ENCODE measurements around the gene ZNF469.

Gene ZNF469

DNA sequence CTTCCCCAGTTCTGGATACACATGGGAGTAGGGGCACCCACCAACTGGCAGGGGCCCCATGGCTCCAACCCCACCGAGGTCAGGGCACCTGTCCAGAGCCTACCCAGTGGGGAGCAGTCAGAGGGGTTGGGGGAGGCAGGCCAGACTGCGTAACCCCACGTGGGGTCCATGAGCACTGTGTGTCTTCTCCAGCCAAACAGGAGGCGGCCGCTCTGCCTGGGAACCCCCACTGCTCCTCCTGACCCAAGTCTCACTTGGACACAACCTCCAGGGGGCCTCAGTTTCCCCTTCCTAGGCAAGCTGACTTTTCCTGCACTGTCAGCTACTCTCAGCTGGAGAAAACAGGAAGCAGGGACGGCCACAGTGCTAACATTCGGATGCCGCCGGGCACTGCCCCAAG is 7.5 kb downstream of the ZNF469 start:
- Histone ChIP-seq H3K27me3 (ENCODE audit: control insufficient read depth, insufficient read depth, low read length) (peaks cover 29% of the 10 kb centered on the region), H3K4me1 (ENCODE audit: control insufficient read depth, insufficient read depth, low read length) (no peaks in the 10 kb centered on the region), H3K9me3 (ENCODE audit: control insufficient read depth, insufficient read depth, low read depth, low read length) (no peaks in the 10 kb centered on the region), H3K36me3 (ENCODE audit: control insufficient read depth, insufficient read depth, low read length) (no peaks in the 10 kb centered on the region), H3K27ac (ENCODE audit: low read depth, low read length) (no peak overlapping the region), H3K9ac (ENCODE audit: low read length) (no peak overlapping the region), H3K4me3 (ENCODE audit: low read depth, low read length) (no peak overlapping the region)

DNA sequence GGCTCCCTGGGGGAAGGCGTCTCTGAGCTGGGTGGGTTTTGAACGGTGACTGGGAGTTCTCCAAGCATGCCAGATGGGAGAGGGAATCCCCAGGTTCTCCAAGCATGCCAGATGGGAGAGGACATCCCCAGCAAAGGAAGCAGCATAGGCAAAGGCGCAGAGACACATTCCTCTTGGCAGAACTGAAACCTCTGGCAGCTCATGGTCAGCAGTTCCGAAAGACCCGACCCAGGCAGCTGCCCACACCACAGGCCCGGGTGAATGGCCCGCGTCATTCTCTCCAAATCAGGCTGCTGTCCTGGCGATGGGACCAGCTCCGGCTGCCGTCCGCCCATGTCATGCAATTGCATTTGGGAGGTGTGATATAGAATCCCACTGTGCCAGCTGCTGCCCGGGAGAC is 8.0 kb downstream of the ZNF469 start:
- H3K27ac ChIP-seq (ENCODE audit: low read depth, low read length): no peak overlapping the region
- no peaks in the 10 kb centered on the region for H3K9me3 ChIP-seq (ENCODE audit: control insufficient read depth, insufficient read depth, low read depth, low read length)
- no peak overlapping the region for H3K9ac ChIP-seq (ENCODE audit: low read length)
- no peaks in the 10 kb centered on the region for H3K4me1 ChIP-seq (ENCODE audit: control insufficient read depth, insufficient read depth, low read length)
- no peak overlapping the region for H3K4me3 ChIP-seq (ENCODE audit: low read depth, low read length)
- H3K36me3 ChIP-seq (ENCODE audit: control insufficient read depth, insufficient read depth, low read length): no peaks in the 10 kb centered on the region
- peaks cover 24% of the 10 kb centered on the region for H3K27me3 ChIP-seq (ENCODE audit: control insufficient read depth, insufficient read depth, low read length)

DNA sequence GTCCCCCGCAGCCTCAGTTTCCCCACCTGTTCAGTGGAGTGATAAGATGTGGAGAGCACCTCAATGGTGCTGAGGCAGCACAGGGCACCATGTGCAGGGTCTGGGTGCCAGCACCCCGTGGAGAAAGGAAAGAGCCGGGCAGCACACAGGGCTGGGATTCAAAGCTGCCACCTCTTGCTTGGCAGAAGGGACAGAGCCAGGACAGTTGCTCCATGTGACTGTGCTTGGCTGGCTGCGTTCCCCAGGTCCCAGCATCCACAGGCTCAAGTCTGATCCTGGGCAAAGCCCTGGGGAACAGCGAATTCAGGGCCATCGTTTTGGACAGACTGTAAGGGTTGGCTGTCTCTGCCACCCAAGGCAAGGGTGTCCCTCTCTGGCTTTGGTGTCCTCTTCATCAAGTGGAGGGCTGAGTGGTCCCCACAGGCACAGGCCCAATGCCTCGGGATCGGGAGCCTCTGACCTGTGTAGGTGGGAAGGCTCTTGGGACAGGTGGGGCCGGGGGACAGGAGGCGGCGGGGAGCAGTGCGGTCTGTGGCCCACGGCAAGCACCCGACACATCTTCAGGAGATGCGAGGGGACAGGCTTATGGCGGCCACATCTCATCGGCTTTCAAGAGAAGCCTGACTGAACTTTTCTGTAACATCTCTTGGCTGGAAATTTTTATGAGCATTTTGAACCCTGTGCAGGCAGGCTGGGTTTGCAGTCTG is 8.5 kb downstream of the ZNF469 start:
- H3K9me3 ChIP-seq (ENCODE audit: control insufficient read depth, insufficient read depth, low read depth, low read length): no peaks in the 10 kb centered on the region
- H3K4me3 ChIP-seq (ENCODE audit: low read depth, low read length): no peak overlapping the region
- peaks cover 20% of the 10 kb centered on the region for H3K27me3 ChIP-seq (ENCODE audit: control insufficient read depth, insufficient read depth, low read length)
- H3K27ac ChIP-seq (ENCODE audit: low read depth, low read length): no peak overlapping the region
- H3K9ac ChIP-seq (ENCODE audit: low read length): no peak overlapping the region
- no peaks in the 10 kb centered on the region for H3K36me3 ChIP-seq (ENCODE audit: control insufficient read depth, insufficient read depth, low read length)
- H3K4me1 ChIP-seq (ENCODE audit: control insufficient read depth, insufficient read depth, low read length): no peaks in the 10 kb centered on the region

DNA sequence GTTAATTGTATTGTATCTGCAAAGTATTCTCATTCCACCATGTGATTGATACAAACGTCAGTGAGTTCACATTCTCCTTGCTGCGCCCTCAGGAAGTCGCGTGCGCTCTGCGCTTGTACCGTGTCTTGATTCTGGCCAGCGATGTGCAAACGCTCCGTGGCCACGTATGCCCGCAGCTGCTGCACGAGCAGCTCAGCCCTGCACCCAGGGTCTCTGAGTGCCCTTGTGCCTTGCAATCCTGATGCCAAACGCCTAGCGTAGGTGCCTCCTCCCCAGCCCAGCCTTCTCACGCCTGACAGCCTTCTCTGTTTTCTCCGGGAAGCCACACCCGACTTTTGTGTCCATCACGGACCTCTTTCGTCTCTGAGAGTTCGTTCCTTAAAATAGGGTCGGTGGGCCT is 9.4 kb downstream of the ZNF469 start:
- H3K9me3 ChIP-seq (ENCODE audit: control insufficient read depth, insufficient read depth, low read depth, low read length): no peaks in the 10 kb centered on the region
- no peaks in the 10 kb centered on the region for H3K36me3 ChIP-seq (ENCODE audit: control insufficient read depth, insufficient read depth, low read length)
- H3K27me3 ChIP-seq (ENCODE audit: control insufficient read depth, insufficient read depth, low read length): peaks cover 20% of the 10 kb centered on the region

DNA sequence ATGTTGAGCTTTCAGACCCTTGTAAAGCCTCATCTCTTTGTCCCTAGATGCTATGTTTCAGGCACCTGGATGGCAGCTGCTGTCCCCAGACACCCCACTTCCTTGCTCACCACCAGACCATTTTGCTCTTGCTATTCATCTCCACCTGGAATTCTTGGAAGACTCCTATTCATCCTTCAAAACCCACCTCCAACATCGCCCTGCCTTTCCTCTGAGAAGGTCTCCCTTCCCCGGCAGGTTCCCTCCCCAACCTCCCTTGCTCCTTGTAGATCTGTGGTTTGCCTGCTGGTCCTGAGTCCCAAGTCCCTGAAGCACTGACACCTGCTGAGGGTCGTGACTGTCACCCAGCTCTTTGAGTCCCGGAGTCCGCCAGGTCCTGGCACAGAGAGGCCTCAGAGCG is 9.9 kb downstream of the ZNF469 start:
- Histone ChIP-seq H3K4me3 (ENCODE audit: low read depth, low read length) (no peak overlapping the region), H3K9ac (ENCODE audit: low read length) (no peak overlapping the region), H3K9me3 (ENCODE audit: control insufficient read depth, insufficient read depth, low read depth, low read length) (no peaks in the 10 kb centered on the region), H3K27ac (ENCODE audit: low read depth, low read length) (no peak overlapping the region), H3K4me1 (ENCODE audit: control insufficient read depth, insufficient read depth, low read length) (no peaks in the 10 kb centered on the region), H3K27me3 (ENCODE audit: control insufficient read depth, insufficient read depth, low read length) (peaks cover 17% of the 10 kb centered on the region), H3K36me3 (ENCODE audit: control insufficient read depth, insufficient read depth, low read length) (no peaks in the 10 kb centered on the region)

More for the DNA sequence above, 9.4 kb downstream of the ZNF469 start:
- no peak overlapping the region for H3K27ac ChIP-seq (ENCODE audit: low read depth, low read length)
- no peak overlapping the region for H3K9ac ChIP-seq (ENCODE audit: low read length)
- no peak overlapping the region for H3K4me3 ChIP-seq (ENCODE audit: low read depth, low read length)
- H3K4me1 ChIP-seq (ENCODE audit: control insufficient read depth, insufficient read depth, low read length): no peaks in the 10 kb centered on the region

DNA sequence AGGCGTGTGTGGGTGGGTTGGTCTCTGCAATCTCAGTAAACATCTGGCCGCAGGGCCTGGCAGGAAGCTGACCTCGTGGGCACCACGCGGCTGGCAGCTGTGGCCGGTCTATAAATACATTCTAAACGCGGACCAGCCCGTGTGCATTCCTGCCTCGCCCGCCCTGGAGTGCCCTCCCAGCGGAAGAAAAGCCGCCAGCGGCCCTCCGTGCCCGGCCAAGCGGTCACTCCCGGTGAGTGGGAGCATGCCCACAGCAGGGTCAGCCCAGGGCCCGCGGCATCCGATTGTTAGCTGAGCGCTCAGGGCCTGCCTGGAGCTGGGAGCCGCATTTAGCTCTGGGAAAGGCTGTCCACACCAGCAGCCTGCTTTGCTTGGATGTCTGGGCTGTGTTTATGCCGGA is 10.3 kb downstream of the ZNF469 start:
- Histone ChIP-seq H3K36me3 (ENCODE audit: control insufficient read depth, insufficient read depth, low read length) (no peaks in the 10 kb centered on the region), H3K9ac (ENCODE audit: low read length) (no peak overlapping the region), H3K4me1 (ENCODE audit: control insufficient read depth, insufficient read depth, low read length) (no peaks in the 10 kb centered on the region), H3K4me3 (ENCODE audit: low read depth, low read length) (no peak overlapping the region), H3K27ac (ENCODE audit: low read depth, low read length) (no peak overlapping the region), H3K9me3 (ENCODE audit: control insufficient read depth, insufficient read depth, low read depth, low read length) (peaks cover 1% of the 10 kb centered on the region; the same call in 1 of the 2 replicates), H3K27me3 (ENCODE audit: control insufficient read depth, insufficient read depth, low read length) (peaks cover 12% of the 10 kb centered on the region)

DNA sequence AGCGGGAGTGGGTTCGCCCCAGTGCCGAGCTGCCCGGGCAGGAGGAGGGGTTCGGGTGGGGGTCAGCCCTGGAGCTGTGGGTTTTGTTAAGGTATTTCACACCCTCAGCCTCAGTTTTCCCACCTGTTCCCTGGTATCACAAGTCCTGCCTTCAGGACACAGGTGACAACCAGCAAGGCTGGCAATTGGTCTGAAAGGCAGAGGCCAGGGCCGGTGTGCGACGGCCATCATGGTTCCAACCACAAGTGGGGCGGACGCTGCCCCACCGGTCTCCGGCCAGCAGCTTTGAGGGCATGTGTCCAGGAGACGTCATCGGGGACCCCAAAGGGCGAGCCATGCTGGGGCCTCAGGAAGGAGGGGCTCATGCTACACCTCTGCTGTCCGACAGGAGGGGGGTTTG is 10.8 kb downstream of the ZNF469 start:
- H3K4me1 ChIP-seq (ENCODE audit: control insufficient read depth, insufficient read depth, low read length): no peaks in the 10 kb centered on the region
- peaks cover 6% of the 10 kb centered on the region; the same call in 1 of the 2 replicates for H3K9me3 ChIP-seq (ENCODE audit: control insufficient read depth, insufficient read depth, low read depth, low read length)
- H3K27me3 ChIP-seq (ENCODE audit: control insufficient read depth, insufficient read depth, low read length): peaks cover 12% of the 10 kb centered on the region
- H3K4me3 ChIP-seq (ENCODE audit: low read depth, low read length): no peak overlapping the region
- no peaks in the 10 kb centered on the region for H3K36me3 ChIP-seq (ENCODE audit: control insufficient read depth, insufficient read depth, low read length)
- no peak overlapping the region for H3K9ac ChIP-seq (ENCODE audit: low read length)
- H3K27ac ChIP-seq (ENCODE audit: low read depth, low read length): no peak overlapping the region

DNA sequence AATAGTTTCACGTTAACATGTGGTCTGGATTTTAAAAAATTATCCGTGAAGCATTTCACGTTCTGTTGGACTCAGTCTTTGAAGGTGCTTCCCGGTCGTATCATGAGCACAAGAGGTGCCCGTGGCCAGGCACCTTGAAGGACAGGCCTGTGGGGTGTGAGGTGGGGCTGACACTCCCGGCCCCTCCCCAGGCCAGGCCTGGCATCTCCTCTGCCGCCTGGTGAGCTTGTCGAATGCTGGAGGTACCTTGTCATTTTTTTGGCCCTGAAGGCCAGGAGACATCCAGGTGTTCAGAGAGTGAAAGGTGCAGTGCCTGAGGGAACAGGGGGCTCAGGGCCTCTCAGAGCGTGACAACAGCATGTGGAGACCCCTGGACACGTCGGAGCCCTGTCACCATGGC is 11.7 kb downstream of the ZNF469 start:
- Histone ChIP-seq H3K36me3 (ENCODE audit: control insufficient read depth, insufficient read depth, low read length) (no peaks in the 10 kb centered on the region), H3K4me3 (ENCODE audit: low read depth, low read length) (no peak overlapping the region), H3K27me3 (ENCODE audit: control insufficient read depth, insufficient read depth, low read length) (peaks cover 3% of the 10 kb centered on the region), H3K27ac (ENCODE audit: low read depth, low read length) (no peak overlapping the region), H3K4me1 (ENCODE audit: control insufficient read depth, insufficient read depth, low read length) (no peaks in the 10 kb centered on the region), H3K9ac (ENCODE audit: low read length) (no peak overlapping the region), H3K9me3 (ENCODE audit: control insufficient read depth, insufficient read depth, low read depth, low read length) (peaks cover 8% of the 10 kb centered on the region; the same call in 1 of the 2 replicates)

DNA sequence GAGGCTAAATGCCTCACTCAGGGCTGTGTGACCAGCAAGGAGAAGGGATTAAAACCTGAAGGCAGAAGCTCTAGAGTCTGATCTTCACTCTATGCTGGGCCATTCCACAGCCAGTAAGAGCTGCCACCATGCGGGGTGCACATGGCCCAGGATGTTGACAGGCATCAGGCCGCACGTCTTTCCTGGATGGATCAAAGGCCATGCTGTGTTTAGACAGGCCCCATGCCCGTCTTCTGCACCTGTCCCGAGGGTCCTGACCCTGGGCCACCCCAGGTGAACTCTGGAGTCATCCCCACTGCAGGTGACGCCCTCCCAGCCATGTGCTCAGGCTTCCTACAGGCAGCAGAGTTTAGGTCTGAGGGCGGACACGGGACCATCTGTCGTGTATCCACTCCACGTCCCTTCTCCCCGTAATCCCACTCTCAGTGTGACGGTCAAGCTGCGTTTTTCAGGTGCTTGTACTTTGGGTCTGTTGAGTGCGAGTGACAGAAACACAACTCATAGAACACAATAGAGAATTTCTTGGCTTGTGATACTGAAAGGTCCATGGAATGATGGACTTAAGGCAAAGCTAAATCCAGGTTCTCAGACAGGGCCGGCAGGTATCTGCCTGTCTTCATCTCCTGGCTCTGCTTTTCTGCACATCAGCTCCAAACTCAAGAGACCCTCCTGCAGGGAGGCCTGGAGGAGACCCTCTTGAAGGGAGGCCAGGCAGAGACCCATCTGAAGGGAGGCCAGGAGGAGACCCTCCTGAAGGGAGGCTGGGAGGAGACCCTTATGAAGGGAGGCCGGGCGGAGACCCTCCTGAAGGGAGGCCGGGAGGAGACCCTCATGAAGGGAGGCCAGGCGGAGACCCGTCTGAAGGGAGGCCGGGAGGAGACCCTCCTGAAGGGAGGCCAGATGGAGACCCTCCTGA is 13.2 kb downstream of the ZNF469 start:
- no peak overlapping the region for H3K9ac ChIP-seq (ENCODE audit: low read length)
- H3K4me1 ChIP-seq (ENCODE audit: control insufficient read depth, insufficient read depth, low read length): no peaks in the 10 kb centered on the region
- no peak overlapping the region for H3K4me3 ChIP-seq (ENCODE audit: low read depth, low read length)
- H3K27me3 ChIP-seq (ENCODE audit: control insufficient read depth, insufficient read depth, low read length): no peaks in the 10 kb centered on the region; the same call in 1 of the 2 replicates
- no peak overlapping the region for H3K27ac ChIP-seq (ENCODE audit: low read depth, low read length)
- H3K36me3 ChIP-seq (ENCODE audit: control insufficient read depth, insufficient read depth, low read length): no peaks in the 10 kb centered on the region
- peaks cover 8% of the 10 kb centered on the region; the same call in 1 of the 2 replicates for H3K9me3 ChIP-seq (ENCODE audit: control insufficient read depth, insufficient read depth, low read depth, low read length)

DNA sequence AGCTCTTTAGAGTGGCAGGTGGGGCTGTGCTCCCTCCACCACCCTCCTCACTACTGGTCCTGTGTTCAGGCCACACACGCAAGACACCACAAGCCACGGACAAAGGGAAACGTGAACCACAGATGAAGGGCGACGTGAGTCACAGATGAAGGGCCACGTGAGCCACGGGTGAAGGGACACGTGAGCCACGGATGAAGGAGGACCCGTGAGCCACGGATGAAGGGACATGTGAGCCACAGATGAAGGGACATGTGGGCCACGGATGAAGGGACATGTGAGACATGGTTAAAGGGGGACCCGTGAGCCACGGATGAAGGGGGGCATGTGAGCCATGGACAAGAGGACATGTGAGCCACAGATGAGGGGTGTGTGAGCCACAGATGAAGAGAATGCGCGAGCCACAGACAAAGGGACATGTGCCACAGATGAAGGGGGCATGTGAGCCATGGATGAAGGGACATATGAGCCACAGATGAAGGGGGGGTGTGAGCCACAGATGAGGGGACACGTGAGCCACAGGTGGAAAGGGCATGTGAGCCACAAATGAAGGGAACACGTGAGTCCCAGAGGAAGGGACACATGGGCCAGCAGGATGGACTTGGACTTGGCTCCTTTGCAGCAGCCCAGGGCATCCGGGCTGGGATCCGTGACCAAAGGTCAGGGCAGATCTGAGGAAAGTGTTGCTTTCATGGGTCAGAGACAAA is 15.6 kb downstream of the ZNF469 start:
- no peaks in the 10 kb centered on the region for H3K4me1 ChIP-seq (ENCODE audit: control insufficient read depth, insufficient read depth, low read length)
- H3K9ac ChIP-seq (ENCODE audit: low read length): no peak overlapping the region
- peaks cover 8% of the 10 kb centered on the region; the same call in 1 of the 2 replicates for H3K9me3 ChIP-seq (ENCODE audit: control insufficient read depth, insufficient read depth, low read depth, low read length)
- no peaks in the 10 kb centered on the region for H3K36me3 ChIP-seq (ENCODE audit: control insufficient read depth, insufficient read depth, low read length)
- no peak overlapping the region for H3K27ac ChIP-seq (ENCODE audit: low read depth, low read length)
- H3K4me3 ChIP-seq (ENCODE audit: low read depth, low read length): no peak overlapping the region
- H3K27me3 ChIP-seq (ENCODE audit: control insufficient read depth, insufficient read depth, low read length): no peaks in the 10 kb centered on the region; the same call in 1 of the 2 replicates

DNA sequence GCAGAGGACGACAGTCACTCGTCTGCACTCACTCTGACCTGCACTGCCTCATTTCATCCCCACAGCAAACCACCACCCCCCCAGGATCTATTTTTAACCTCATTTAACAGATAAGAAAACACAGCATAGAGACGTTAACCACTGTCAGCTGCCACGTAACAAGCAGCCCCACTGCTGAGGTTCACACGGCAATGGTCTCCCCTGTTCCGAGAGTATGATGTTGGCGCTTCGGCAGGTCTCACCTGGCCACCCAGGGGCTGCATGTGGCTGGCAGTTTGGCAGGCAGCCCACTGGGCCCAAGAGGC is 16.1 kb downstream of the ZNF469 start:
- H3K27ac ChIP-seq (ENCODE audit: low read depth, low read length): no peak overlapping the region
- H3K9ac ChIP-seq (ENCODE audit: low read length): no peak overlapping the region
- peaks cover 8% of the 10 kb centered on the region; the same call in 1 of the 2 replicates for H3K9me3 ChIP-seq (ENCODE audit: control insufficient read depth, insufficient read depth, low read depth, low read length)
- no peaks in the 10 kb centered on the region; the same call in 1 of the 2 replicates for H3K27me3 ChIP-seq (ENCODE audit: control insufficient read depth, insufficient read depth, low read length)
- no peaks in the 10 kb centered on the region for H3K4me1 ChIP-seq (ENCODE audit: control insufficient read depth, insufficient read depth, low read length)
- no peak overlapping the region for H3K4me3 ChIP-seq (ENCODE audit: low read depth, low read length)
- H3K36me3 ChIP-seq (ENCODE audit: control insufficient read depth, insufficient read depth, low read length): no peaks in the 10 kb centered on the region

Data from HUES6 (cell line).